SU-DHL-6 (cell line): ENCODE data around the gene PLXDC1.

Source experiments
- EZH2phosphoT487 ChIP-seq: fragments of 200-600 bp; sonication (generic), shearing (Covaris generic); conservative IDR thresholded peaks from 2 replicates; pipeline ENCODE4 v1.6.1; 2018; ENCODE audit warnings: mild to moderate bottlenecking, antibody characterized with exemption, low read length, moderate library complexity, mixed read lengths
- TF ChIP-seq, protein P1 (sequence below): fragments of 200-600 bp; sonication (generic); IDR thresholded peaks from one replicate; pipeline ENCODE4 v1.5.1; 2017; ENCODE audit warnings: antibody characterized with exemption, mild to moderate bottlenecking, low read length, moderate library complexity; ENCODE audit not compliant: insufficient read depth, poor library complexity, severe bottlenecking

DNA sequence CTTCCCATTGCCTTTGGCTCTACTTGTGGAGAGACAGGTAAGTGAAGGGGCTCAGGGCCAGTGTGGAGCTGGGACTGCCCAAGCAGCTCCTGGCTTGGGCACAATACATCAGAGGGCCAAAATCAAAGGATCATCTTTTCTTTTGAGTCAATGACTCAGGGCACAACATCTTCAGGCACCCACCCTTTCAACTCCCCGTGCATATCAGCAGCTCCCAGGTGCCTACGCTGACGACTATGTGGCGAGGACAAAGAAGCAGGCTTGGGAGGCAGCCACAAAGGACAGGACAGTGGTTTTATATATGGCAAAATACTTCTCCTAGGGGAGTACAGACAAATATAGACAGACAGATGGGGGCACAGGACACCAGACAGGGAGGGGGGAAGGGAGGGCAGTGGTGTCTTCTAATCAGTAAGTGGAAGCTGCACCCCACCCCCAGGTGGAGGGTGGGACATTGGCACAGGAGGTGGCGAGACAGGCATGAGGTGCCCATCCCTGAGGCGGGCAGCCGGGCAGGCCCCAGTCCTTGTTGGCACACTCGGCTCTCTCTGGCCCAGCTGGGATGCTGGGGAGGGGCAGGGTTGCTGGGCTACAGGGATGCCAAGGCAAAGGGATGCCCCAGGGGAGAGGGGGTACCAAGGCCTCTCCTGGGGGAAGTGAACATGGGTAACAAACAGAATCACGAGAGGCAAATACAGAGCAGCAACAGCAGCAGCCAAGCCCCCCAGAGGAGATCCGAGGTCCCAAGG lies 22.3 kb upstream of the PLXDC1 start:
- TF ChIP-seq, protein P1, sequence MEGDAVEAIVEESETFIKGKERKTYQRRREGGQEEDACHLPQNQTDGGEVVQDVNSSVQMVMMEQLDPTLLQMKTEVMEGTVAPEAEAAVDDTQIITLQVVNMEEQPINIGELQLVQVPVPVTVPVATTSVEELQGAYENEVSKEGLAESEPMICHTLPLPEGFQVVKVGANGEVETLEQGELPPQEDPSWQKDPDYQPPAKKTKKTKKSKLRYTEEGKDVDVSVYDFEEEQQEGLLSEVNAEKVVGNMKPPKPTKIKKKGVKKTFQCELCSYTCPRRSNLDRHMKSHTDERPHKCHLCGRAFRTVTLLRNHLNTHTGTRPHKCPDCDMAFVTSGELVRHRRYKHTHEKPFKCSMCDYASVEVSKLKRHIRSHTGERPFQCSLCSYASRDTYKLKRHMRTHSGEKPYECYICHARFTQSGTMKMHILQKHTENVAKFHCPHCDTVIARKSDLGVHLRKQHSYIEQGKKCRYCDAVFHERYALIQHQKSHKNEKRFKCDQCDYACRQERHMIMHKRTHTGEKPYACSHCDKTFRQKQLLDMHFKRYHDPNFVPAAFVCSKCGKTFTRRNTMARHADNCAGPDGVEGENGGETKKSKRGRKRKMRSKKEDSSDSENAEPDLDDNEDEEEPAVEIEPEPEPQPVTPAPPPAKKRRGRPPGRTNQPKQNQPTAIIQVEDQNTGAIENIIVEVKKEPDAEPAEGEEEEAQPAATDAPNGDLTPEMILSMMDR, result no peak
- TF ChIP-seq EZH2phosphoT487, result no peak
